ENCODE results near the gene CDK6. TPM values are rescaled to one million over a fixed set of nuclear protein-coding genes. Genes with fewer than 3 reads are reported as not detected.

CDK6 gene
- total RNA-seq, 1 donor from 2014 or later: 274 TPM

- intact Hi-C loops (cut with micrococcal nuclease): loop anchor here (1.0 to 5.0 kb wide), 13 partner anchors 10 to 485 kb away; partner anchors contain the start of gene SAMD9
- H3K4me3 Mint-ChIP-seq: peak overlapping the region; percentile 60
- peaks cover 15% of the 10 kb centered on the region for H3K9me3 Mint-ChIP-seq
- peaks cover 71% of the 10 kb centered on the region for H3K4me1 Mint-ChIP-seq
- DNase-seq: peak; percentile 57
- peak overlapping the region; percentile 96 for H3K27ac Mint-ChIP-seq
- H3K27me3 Mint-ChIP-seq: no peaks in the 10 kb centered on the region
- peaks cover 36% of the 10 kb centered on the region for H3K36me3 Mint-ChIP-seq (ENCODE audit: low read depth)
Observed at GRCh38 chr7:92631850-92632487, 204.4 kb downstream of the CDK6 start.

GRCh38 chr7:92631067-92631849 lies 205.1 kb downstream of the CDK6 start:
- Mint-ChIP-seq H3K4me1 (peaks cover 77% of the 10 kb centered on the region), H3K27ac (peak overlapping the region; percentile 96), H3K9me3 (peaks cover 18% of the 10 kb centered on the region), H3K36me3 (ENCODE audit: low read depth) (peaks cover 40% of the 10 kb centered on the region), H3K27me3 (no peaks in the 10 kb centered on the region), H3K4me3 (peak overlapping the region; percentile 60)
- intact Hi-C loops (cut with micrococcal nuclease): loop anchor here (1.0 to 5.0 kb wide), 13 partner anchors 10 to 486 kb away; partner anchors contain the start of gene SAMD9
- DNase-seq: peak; percentile 79

GRCh38 chr7:92629779-92630178 lies 206.6 kb downstream of the CDK6 start:
- Mint-ChIP-seq H3K9me3 (peaks cover 18% of the 10 kb centered on the region), H3K27me3 (no peaks in the 10 kb centered on the region), H3K27ac (peak overlapping the region; percentile 51), H3K4me1 (peaks cover 75% of the 10 kb centered on the region), H3K36me3 (ENCODE audit: low read depth) (peaks cover 49% of the 10 kb centered on the region), H3K4me3 (no peak overlapping the region)
- intact Hi-C loops (cut with micrococcal nuclease): loop anchor here (5.0 kb wide), 3 partner anchors 328 to 488 kb away; partner anchors contain the start of gene SAMD9
- DNase-seq: peak; percentile 52

GRCh38 chr7:92627956-92628355 lies 208.4 kb downstream of the CDK6 start:
- intact Hi-C loops (cut with micrococcal nuclease): no loop called here
- Mint-ChIP-seq H3K27me3 (no peaks in the 10 kb centered on the region), H3K27ac (no peak overlapping the region), H3K4me3 (no peak overlapping the region), H3K9me3 (peaks cover 23% of the 10 kb centered on the region), H3K4me1 (peaks cover 73% of the 10 kb centered on the region), H3K36me3 (ENCODE audit: low read depth) (peaks cover 65% of the 10 kb centered on the region)
- no peak for DNase-seq

GRCh38 chr7:92626281-92626809 lies 210.0 kb downstream of the CDK6 start:
- peak overlapping the region; percentile 87 for H3K27ac Mint-ChIP-seq
- intact Hi-C loops (cut with micrococcal nuclease): no loop called here
- peak overlapping the region; percentile 31 for H3K4me3 Mint-ChIP-seq
- peaks cover 73% of the 10 kb centered on the region for H3K4me1 Mint-ChIP-seq
- peaks cover 76% of the 10 kb centered on the region for H3K36me3 Mint-ChIP-seq (ENCODE audit: low read depth)
- H3K9me3 Mint-ChIP-seq: peaks cover 23% of the 10 kb centered on the region
- no peaks in the 10 kb centered on the region for H3K27me3 Mint-ChIP-seq
- DNase-seq: peak; percentile 57

GRCh38 chr7:92625617-92626016 lies 210.8 kb downstream of the CDK6 start:
- no peak for DNase-seq
- intact Hi-C loops (cut with micrococcal nuclease): loop anchor here (1.0 kb wide), 1 partner anchor 58 kb away; no protein-coding TSS in a partner anchor
- peak overlapping the region; percentile 61 for H3K4me3 Mint-ChIP-seq
- peak overlapping the region; percentile 92 for H3K27ac Mint-ChIP-seq
- peaks cover 23% of the 10 kb centered on the region for H3K9me3 Mint-ChIP-seq
- H3K36me3 Mint-ChIP-seq (ENCODE audit: low read depth): peaks cover 77% of the 10 kb centered on the region
- peaks cover 70% of the 10 kb centered on the region for H3K4me1 Mint-ChIP-seq
- no peaks in the 10 kb centered on the region for H3K27me3 Mint-ChIP-seq

- Mint-ChIP-seq H3K36me3 (ENCODE audit: low read depth) (peaks cover 70% of the 10 kb centered on the region), H3K4me1 (peaks cover 70% of the 10 kb centered on the region), H3K27me3 (no peaks in the 10 kb centered on the region), H3K4me3 (peak overlapping the region; percentile 61), H3K27ac (peak overlapping the region; percentile 92), H3K9me3 (peaks cover 20% of the 10 kb centered on the region)
- intact Hi-C loops (cut with micrococcal nuclease): no loop called here
- DNase-seq: no peak
Observed at GRCh38 chr7:92624298-92624996, 211.9 kb downstream of the CDK6 start.

- peaks cover 63% of the 10 kb centered on the region for H3K36me3 Mint-ChIP-seq (ENCODE audit: low read depth)
- DNase-seq: no peak
- peak overlapping the region; percentile 64 for H3K27ac Mint-ChIP-seq
- peaks cover 14% of the 10 kb centered on the region for H3K9me3 Mint-ChIP-seq
- intact Hi-C loops (cut with micrococcal nuclease): no loop called here
- no peak overlapping the region for H3K4me3 Mint-ChIP-seq
- peaks cover 63% of the 10 kb centered on the region for H3K4me1 Mint-ChIP-seq
- H3K27me3 Mint-ChIP-seq: no peaks in the 10 kb centered on the region
Observed at GRCh38 chr7:92623544-92623943, 212.8 kb downstream of the CDK6 start.

GRCh38 chr7:92622685-92623084 lies 213.7 kb downstream of the CDK6 start:
- H3K4me3 Mint-ChIP-seq: peak overlapping the region; percentile 49
- H3K27ac Mint-ChIP-seq: peak overlapping the region; percentile 95
- H3K27me3 Mint-ChIP-seq: no peaks in the 10 kb centered on the region
- peaks cover 8% of the 10 kb centered on the region for H3K9me3 Mint-ChIP-seq
- H3K36me3 Mint-ChIP-seq (ENCODE audit: low read depth): peaks cover 59% of the 10 kb centered on the region
- DNase-seq: peak; percentile 58
- peaks cover 55% of the 10 kb centered on the region for H3K4me1 Mint-ChIP-seq
- intact Hi-C loops (cut with micrococcal nuclease): no loop called here

- no peaks in the 10 kb centered on the region for H3K27me3 Mint-ChIP-seq
- peaks cover 49% of the 10 kb centered on the region for H3K4me1 Mint-ChIP-seq
- intact Hi-C loops (cut with micrococcal nuclease): no loop called here
- peaks cover 58% of the 10 kb centered on the region for H3K36me3 Mint-ChIP-seq (ENCODE audit: low read depth)
- peak; percentile 60 for DNase-seq
- peaks cover 8% of the 10 kb centered on the region for H3K9me3 Mint-ChIP-seq
- H3K4me3 Mint-ChIP-seq: peak overlapping the region; percentile 10
- H3K27ac Mint-ChIP-seq: peak overlapping the region; percentile 95
Observed at GRCh38 chr7:92622030-92622429, 214.3 kb downstream of the CDK6 start.

- peaks cover 46% of the 10 kb centered on the region for H3K4me1 Mint-ChIP-seq
- no peak for DNase-seq
- H3K36me3 Mint-ChIP-seq (ENCODE audit: low read depth): peaks cover 60% of the 10 kb centered on the region
- peak overlapping the region; percentile 95 for H3K27ac Mint-ChIP-seq
- peak overlapping the region; percentile 71 for H3K4me3 Mint-ChIP-seq
- H3K27me3 Mint-ChIP-seq: no peaks in the 10 kb centered on the region
- intact Hi-C loops (cut with micrococcal nuclease): loop anchor here (1.0 kb wide), 6 partner anchors 10 to 434 kb away; no protein-coding TSS in a partner anchor
- H3K9me3 Mint-ChIP-seq: peaks cover 7% of the 10 kb centered on the region
Observed at GRCh38 chr7:92621561-92622023, 214.8 kb downstream of the CDK6 start.

- Mint-ChIP-seq H3K4me3 (peak overlapping the region; percentile 71), H3K27ac (peak overlapping the region; percentile 95), H3K27me3 (no peaks in the 10 kb centered on the region), H3K36me3 (ENCODE audit: low read depth) (peaks cover 60% of the 10 kb centered on the region), H3K9me3 (peaks cover 4% of the 10 kb centered on the region), H3K4me1 (peaks cover 46% of the 10 kb centered on the region)
- intact Hi-C loops (cut with micrococcal nuclease): loop anchor here (1.0 kb wide), 6 partner anchors 10 to 434 kb away; no protein-coding TSS in a partner anchor
- peak; percentile 93 for DNase-seq
Observed at GRCh38 chr7:92621026-92621540, 215.3 kb downstream of the CDK6 start.

- intact Hi-C loops (cut with micrococcal nuclease): no loop called here
- H3K4me3 Mint-ChIP-seq: no peak overlapping the region
- no peaks in the 10 kb centered on the region for H3K27me3 Mint-ChIP-seq
- DNase-seq: peak; percentile 55
- peaks cover 57% of the 10 kb centered on the region for H3K36me3 Mint-ChIP-seq (ENCODE audit: low read depth)
- peaks cover 29% of the 10 kb centered on the region for H3K4me1 Mint-ChIP-seq
- no peaks in the 10 kb centered on the region for H3K9me3 Mint-ChIP-seq
- H3K27ac Mint-ChIP-seq: peak overlapping the region; percentile 47
Observed at GRCh38 chr7:92615861-92616260, 220.5 kb downstream of the CDK6 start.

Measured in activated CD4-positive, alpha-beta T cell treated with anti-CD3 and anti-CD28 coated beads, Interleukin-2, amount 10 ng/mL, durations not matched to agents 24 days and 14 days (primary cell).